H1 (cell line): Measurements from ENCODE around the gene EPHA1. TPM values are rescaled to one million over a fixed set of nuclear protein-coding genes. Genes with fewer than 3 reads are reported as not detected.
A peak's percentile ranks its signal among the peaks of the same experiment; 100 is the strongest.

Experiments used
- ATF3 ChIP-seq: IDR thresholded peaks from 2 replicates; pipeline ENCODE4 v1.6.1; 2011; ENCODE audit warnings: low read depth, mild to moderate bottlenecking, low read length; ENCODE audit not compliant: insufficient read depth
- BCL11A ChIP-seq, 2 experiments: IDR thresholded peaks; one replicate each; pipeline ENCODE4 v1.6.1; 2011; ENCODE audit warnings: low read depth in 2 of 2, low read length in 2 of 2, mild to moderate bottlenecking in 2 of 2
- CBX8 ChIP-seq: fragments of 300-800, 300-1000 bp; sonication (generic); IDR thresholded peaks from 2 replicates; pipeline ENCODE4 v1.7.1; 2016; ENCODE audit warnings: low read depth, low read length, borderline replicate concordance
- CHD2 ChIP-seq: IDR thresholded peaks from 2 replicates; pipeline ENCODE4 v1.6.1; 2012; ENCODE audit warnings: low read length, improper control_type of control experiment
- E2F6 ChIP-seq: IDR thresholded peaks from 2 replicates; pipeline ENCODE4 v1.6.1; 2012; ENCODE audit warnings: inconsistent platforms
- EGR1 ChIP-seq: IDR thresholded peaks from 2 replicates; pipeline ENCODE4 v1.6.1; 2011; ENCODE audit warnings: low read depth, low read length, borderline replicate concordance
- EZH2 ChIP-seq: fragments of 200-600 bp; sonication (generic); IDR thresholded peaks from 2 replicates; pipeline ENCODE4 v1.7.1; 2012; ENCODE audit warnings: low read depth, mild to moderate bottlenecking, moderate library complexity, low read length, inconsistent platforms; ENCODE audit not compliant: severe bottlenecking
- GTF2F1 ChIP-seq: IDR thresholded peaks from 2 replicates; pipeline ENCODE4 v1.6.1; 2012; ENCODE audit warnings: low read depth, low read length, improper control_type of control experiment, borderline replicate concordance
- KDM1A ChIP-seq: fragments of 200-600, 300-600 bp; sonication (generic); IDR thresholded peaks from 2 replicates; pipeline ENCODE4 v1.7.1; 2016; ENCODE audit warnings: mild to moderate bottlenecking, low read length, borderline replicate concordance
- KDM5A ChIP-seq: fragments of 200-600 bp; IDR thresholded peaks from 2 replicates; pipeline ENCODE4 v1.7.1; 2012; ENCODE audit warnings: mild to moderate bottlenecking, low read length, inconsistent platforms, mixed read lengths
- MAFK ChIP-seq: IDR thresholded peaks from 2 replicates; pipeline ENCODE4 v1.6.1; 2012; ENCODE audit warnings: low read depth, mild to moderate bottlenecking, improper control_type of control experiment, low read length
- MAX ChIP-seq: IDR thresholded peaks from 2 replicates; pipeline ENCODE4 v1.6.1; 2012; ENCODE audit warnings: inconsistent platforms
- NRF1 ChIP-seq: IDR thresholded peaks from 2 replicates; pipeline ENCODE4 v1.6.1; 2011; ENCODE audit warnings: mild to moderate bottlenecking, low read depth, low read length, improper control_type of control experiment
- PHF8 ChIP-seq: fragments of 200-600 bp; sonication (generic); conservative IDR thresholded peaks from 2 replicates; pipeline ENCODE4 v1.7.1; 2012; ENCODE audit warnings: low read depth, mild to moderate bottlenecking, inconsistent platforms, low read length, moderate library complexity
- POLR2A ChIP-seq, 2 experiments: IDR thresholded peaks; 1 replicate in 1 of 2; 2 replicates in 1 of 2; pipeline ENCODE4 v1.6.1; 2011; ENCODE audit warnings: low read depth in 2 of 2, low read length in 2 of 2, mild to moderate bottlenecking in 2 of 2; ENCODE audit errors: control extremely low read depth in 1 of 2
- POU5F1 ChIP-seq: IDR thresholded peaks from 2 replicates; pipeline ENCODE4 v1.6.1; 2011; ENCODE audit warnings: low read depth, mild to moderate bottlenecking, low read length, moderate library complexity
- SAP30 ChIP-seq: fragments of 300-600 bp; sonication (generic); IDR thresholded peaks from 2 replicates; pipeline ENCODE4 v1.7.1; 2012; ENCODE audit warnings: low read length, moderate library complexity, mild to moderate bottlenecking, inconsistent platforms; ENCODE audit not compliant: insufficient read depth, insufficient replicate concordance
- SIRT6 ChIP-seq: IDR thresholded peaks from one replicate; pipeline ENCODE4 v1.7.1; 2012; ENCODE audit warnings: low read length, inconsistent platforms
- SP4 ChIP-seq: IDR thresholded peaks from 2 replicates; pipeline ENCODE4 v1.6.1; 2012; ENCODE audit warnings: low read length, inconsistent platforms
- SRF ChIP-seq: IDR thresholded peaks from 2 replicates; pipeline ENCODE4 v1.6.1; 2011; ENCODE audit warnings: mild to moderate bottlenecking, low read depth, low read length, moderate library complexity
- TAF1 ChIP-seq: IDR thresholded peaks from 2 replicates; pipeline ENCODE4 v1.6.1; 2011; ENCODE audit warnings: mild to moderate bottlenecking, low read depth, low read length
- USF2 ChIP-seq: IDR thresholded peaks from 2 replicates; pipeline ENCODE4 v1.6.1; 2011; ENCODE audit warnings: low read length, improper control_type of control experiment
- polyA plus RNA-seq, 7 experiments: library from polyadenylated mRNA; depleted of rRNA in 3 of 7; stranded (reverse) in 5 of 7; unstranded in 2 of 7; fragments of >200 nt in 5 of 7; fragments of 200-250 nt in 2 of 7; gene quantifications; 1 replicate in 5 of 7; 2 replicates in 1 of 7; 4 replicates in 1 of 7; pipeline versions ENCODE4 v1.2.1 to v1.2.3, GENCODE V29; 2011 to 2013; ENCODE audit warnings: missing spikeins in 2 of 7, mixed read lengths in 2 of 7
- total RNA-seq: library from RNA; stranded (reverse); fragmentation: NEBNext Ultra II Directional; extraction: Animal tissue kit (Norgen Biotek cat#: 25700); gene quantifications from 2 replicates; pipeline ENCODE4 v1.2.1, GENCODE V29; 2021

Gene EPHA1
- total and polyA plus RNA-seq, 2 of the 8 experiments (the other 6 are each of a cell fraction or from before 2014, with no cell fraction given): 86.5 to 133 TPM

GRCh38 chr7:143345428-143345900 is 63.2 kb downstream of the EPHA1 start (continued):
- TF ChIP-seq NRF1 (no peak), TAF1 (peak; percentile 35; the same call in 1 of the 2 replicates), GTF2F1 (peak; percentile 65; the same call in 1 of the 2 replicates), KDM5A (no peak), USF2 (no peak), SP4 (no peak), MAX (peak; percentile 74), ATF3 (no peak), CBX8 (no peak), SIRT6 (no peak), EZH2 (no peak), MAFK (no peak), BCL11A (IDR thresholded peaks at IDR 0.05; ENCODE audit: low read depth in 2 of 2, low read length in 2 of 2) (no peak), POLR2A (IDR thresholded peaks at IDR 0.05; ENCODE audit: control extremely low read depth in 1 of 2, low read depth in 2 of 2, low read length in 2 of 2) (no peak), KDM1A (0 out of 2 replicates have a peak, but pooled peaks have one; percentile 41), SAP30 (no peak), POU5F1 (no peak), CHD2 (no peak), EGR1 (peak; percentile 52; the same call in 1 of the 2 replicates), SRF (no peak), E2F6 (peak; percentile 85), PHF8 (no peak)
